Breast epithelium (tissue), 4 donors: Measurements from ENCODE around the gene FHDC1. TPM values are rescaled to one million over a fixed set of nuclear protein-coding genes. Genes with fewer than 3 reads are reported as not detected.

Experiments
- DNase-seq, 2 donors: peaks; one replicate each; pipeline ENCODE4 v3.0.0-alpha.2; 2019; ENCODE audit warnings: low spot score in 2 of 2
- H3K27ac ChIP-seq, 2 donors: fragments of 200-600 bp; sonication (generic) in 1 of 2; one replicate each; pipeline ENCODE4 v1.5.1; 2016 to 2019; ENCODE audit warnings: mild to moderate bottlenecking in 1 of 2
- H3K27me3 ChIP-seq, 2 donors: fragments of 200-600 bp; sonication (generic) in 1 of 2; one replicate each; pipeline versions ENCODE4 v1.5.1 to v1.6.0; 2017 to 2019; ENCODE audit warnings: control low read depth in 1 of 2, mild to moderate bottlenecking in 1 of 2
- H3K36me3 ChIP-seq: fragments of 200-600 bp; one replicate; pipeline ENCODE4 v1.5.1; 2019
- H3K4me1 ChIP-seq, 2 donors: fragments of 200-600 bp; sonication (generic); one replicate each; pipeline ENCODE4 v1.5.1; 2016 to 2019; ENCODE audit warnings: control low read depth in 1 of 2
- H3K4me3 ChIP-seq, 3 donors: fragments of 200-600 bp; sonication (generic); 1 replicate in 2 of 3; 2 replicates in 1 of 3; pipeline ENCODE4 v1.5.1; 2016 to 2019; ENCODE audit warnings: mild to moderate bottlenecking in 3 of 3, moderate library complexity in 2 of 3
- H3K9me3 ChIP-seq, 2 donors: fragments of 200-600 bp; sonication (generic) in 1 of 2; one replicate each; pipeline ENCODE4 v1.5.1; 2016 to 2019; ENCODE audit warnings: control low read depth in 1 of 2
- POLR2A ChIP-seq: fragments of 450-650 bp; IDR thresholded peaks from one replicate; pipeline ENCODE4 v1.6.1; 2016; ENCODE audit warnings: antibody characterized with exemption, mild to moderate bottlenecking, moderate library complexity
- POLR2AphosphoS5 ChIP-seq, 3 donors: sonication (generic); formaldehyde crosslinking; IDR thresholded peaks; one replicate each; pipeline ENCODE4 v1.6.1; 2017; ENCODE audit warnings: antibody characterized with exemption in 3 of 3
- intact Hi-C: fragments of 100-400 bp; cut with DNase I; formaldehyde crosslinking; loops from one replicate; pipeline ENCODE4 v1.15.1; 2023; ENCODE audit warnings: low total_unique reads
- total RNA-seq, 3 donors: library from RNA; depleted of rRNA; stranded (reverse); fragments of >200 nt; gene quantifications; one replicate each; pipeline ENCODE4 v1.1.0, GENCODE V29; 2016
- TF ChIP-seq, protein P1 (sequence below), 3 donors: fragments of 450-650 bp; IDR thresholded peaks; one replicate each; pipeline ENCODE4 v1.5.1; 2016 to 2017; ENCODE audit warnings: antibody characterized with exemption in 3 of 3, mild to moderate bottlenecking in 3 of 3, moderate library complexity in 3 of 3

The FHDC1 gene
- total RNA-seq, 3 donors from 2014 or later: 0.48 to 2.3 (median 2.0) TPM

- TF ChIP-seq, protein P1, sequence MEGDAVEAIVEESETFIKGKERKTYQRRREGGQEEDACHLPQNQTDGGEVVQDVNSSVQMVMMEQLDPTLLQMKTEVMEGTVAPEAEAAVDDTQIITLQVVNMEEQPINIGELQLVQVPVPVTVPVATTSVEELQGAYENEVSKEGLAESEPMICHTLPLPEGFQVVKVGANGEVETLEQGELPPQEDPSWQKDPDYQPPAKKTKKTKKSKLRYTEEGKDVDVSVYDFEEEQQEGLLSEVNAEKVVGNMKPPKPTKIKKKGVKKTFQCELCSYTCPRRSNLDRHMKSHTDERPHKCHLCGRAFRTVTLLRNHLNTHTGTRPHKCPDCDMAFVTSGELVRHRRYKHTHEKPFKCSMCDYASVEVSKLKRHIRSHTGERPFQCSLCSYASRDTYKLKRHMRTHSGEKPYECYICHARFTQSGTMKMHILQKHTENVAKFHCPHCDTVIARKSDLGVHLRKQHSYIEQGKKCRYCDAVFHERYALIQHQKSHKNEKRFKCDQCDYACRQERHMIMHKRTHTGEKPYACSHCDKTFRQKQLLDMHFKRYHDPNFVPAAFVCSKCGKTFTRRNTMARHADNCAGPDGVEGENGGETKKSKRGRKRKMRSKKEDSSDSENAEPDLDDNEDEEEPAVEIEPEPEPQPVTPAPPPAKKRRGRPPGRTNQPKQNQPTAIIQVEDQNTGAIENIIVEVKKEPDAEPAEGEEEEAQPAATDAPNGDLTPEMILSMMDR (IDR thresholded peaks at IDR 0.05): no peak
- TF ChIP-seq POLR2AphosphoS5 (IDR thresholded peaks at IDR 0.05) (no peak), POLR2A (no peak)
- Histone ChIP-seq H3K27ac (peak overlapping the region; percentile 34 to 43), H3K9me3 (no peaks in the 10 kb centered on the region), H3K4me1 (no peaks in the 10 kb centered on the region), H3K36me3 (no peaks in the 10 kb centered on the region), H3K27me3 (no peaks in the 10 kb centered on the region), H3K4me3 (no peak overlapping the region)
- no peak for DNase-seq
- intact Hi-C loops: no loop called here
Observed at GRCh38 chr4:152970102-152970820, 34.1 kb downstream of the FHDC1 start.

GRCh38 chr4:152971053-152971452 is 34.9 kb downstream of the FHDC1 start:
- H3K36me3 ChIP-seq: no peaks in the 10 kb centered on the region
- no peaks in the 10 kb centered on the region for H3K9me3 ChIP-seq
- DNase-seq: no peak
- H3K4me1 ChIP-seq: no peaks in the 10 kb centered on the region
- no peak overlapping the region for H3K4me3 ChIP-seq
- TF ChIP-seq POLR2A: no peak
- TF ChIP-seq, protein P1 (IDR thresholded peaks at IDR 0.05): no peak
- no peak for TF ChIP-seq POLR2AphosphoS5 (IDR thresholded peaks at IDR 0.05)
- peak overlapping the region in 1 of 2 donors; percentile 34 for H3K27ac ChIP-seq
- intact Hi-C loops: no loop called here
- no peaks in the 10 kb centered on the region for H3K27me3 ChIP-seq

DNA sequence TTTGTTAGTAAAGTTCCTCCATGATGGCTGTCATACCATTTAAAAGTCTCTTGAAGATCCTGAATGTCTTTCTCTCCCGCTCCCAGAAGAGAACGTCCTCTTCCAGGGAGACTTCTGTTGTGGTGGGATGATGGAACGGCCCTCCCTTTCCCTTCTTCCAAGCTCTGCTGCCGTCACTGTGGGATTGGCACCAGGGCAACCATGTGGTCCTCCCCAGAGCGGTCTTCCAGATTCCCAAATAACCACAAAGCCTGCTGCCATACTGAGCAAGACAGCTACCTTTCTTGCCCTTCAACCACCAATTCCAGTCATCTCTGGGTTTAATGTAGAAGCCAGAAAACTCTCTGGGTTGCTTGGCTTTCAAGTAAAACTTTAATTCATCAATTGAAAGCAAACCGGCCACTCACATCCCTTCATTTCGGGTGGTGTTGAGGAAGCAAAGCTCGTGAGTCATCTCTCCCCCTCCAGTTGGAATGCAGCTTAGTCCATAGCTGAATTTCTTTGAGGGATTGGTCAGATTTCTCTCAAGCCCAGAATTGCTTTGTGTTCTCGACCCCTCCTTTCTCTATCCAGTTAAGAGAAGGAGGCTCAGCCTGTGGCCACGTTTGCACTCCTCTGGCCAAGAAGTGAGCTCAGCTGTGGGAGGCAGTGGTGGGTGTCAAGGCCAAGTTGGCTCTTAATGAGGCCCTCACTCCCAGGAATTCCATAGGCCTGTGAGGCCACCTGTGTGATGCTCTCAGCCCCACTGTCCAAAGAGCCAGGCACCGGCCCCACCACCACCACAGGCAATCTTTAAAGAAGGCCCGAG is 36.9 kb downstream of the FHDC1 start:
- Histone ChIP-seq H3K9me3 (no peaks in the 10 kb centered on the region), H3K36me3 (no peaks in the 10 kb centered on the region), H3K4me1 (no peaks in the 10 kb centered on the region), H3K27ac (peak overlapping the region; percentile 36 to 63), H3K4me3 (peak overlapping the region in 1 of 3 donors; percentile 11), H3K27me3 (no peaks in the 10 kb centered on the region)
- DNase-seq: no peak
- intact Hi-C loops: no loop called here
- TF ChIP-seq POLR2AphosphoS5 (IDR thresholded peaks at IDR 0.05) (no peak), POLR2A (no peak)
- TF ChIP-seq, protein P1 (IDR thresholded peaks at IDR 0.05): no peak

DNA sequence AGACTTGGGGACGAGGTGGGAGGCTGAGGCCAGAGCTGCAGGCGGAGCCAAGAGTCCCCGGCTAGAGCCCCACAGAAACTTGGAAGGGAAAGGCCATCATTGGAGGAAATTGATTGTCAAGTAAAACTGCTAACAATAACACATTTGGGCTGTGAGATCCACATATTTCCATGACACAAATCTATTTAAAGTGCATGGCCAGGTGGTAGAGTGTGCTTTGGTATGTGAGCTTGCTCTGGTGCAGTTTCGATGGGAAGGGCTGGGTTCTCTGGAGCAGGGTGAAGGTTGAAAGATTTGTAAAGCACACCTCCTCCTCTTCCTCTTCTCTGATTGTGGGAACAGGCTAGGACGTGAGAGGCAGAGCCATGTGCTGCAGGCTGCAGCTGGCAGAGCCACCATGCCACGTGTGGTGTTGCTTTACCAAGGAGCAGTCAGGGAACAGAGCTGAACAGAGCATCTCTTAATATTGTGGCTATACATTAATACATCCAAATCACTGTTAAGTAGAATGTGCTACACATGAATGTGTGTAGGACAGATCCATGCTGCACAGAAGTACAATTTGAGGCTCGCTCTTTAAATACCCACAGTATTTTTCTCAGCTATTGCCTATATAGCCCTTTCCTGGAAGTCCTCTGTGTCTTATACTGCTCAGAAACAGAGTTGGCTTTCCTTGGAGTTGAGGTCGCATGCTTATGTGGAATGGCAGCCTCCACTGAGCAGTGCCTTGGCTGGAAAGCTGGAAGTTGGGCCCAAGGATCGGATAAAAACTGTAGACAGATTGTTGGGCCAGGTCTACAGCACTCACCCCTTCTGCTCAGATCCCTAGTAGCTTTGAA is 37.7 kb downstream of the FHDC1 start:
- H3K36me3 ChIP-seq: no peaks in the 10 kb centered on the region
- TF ChIP-seq, protein P1 (IDR thresholded peaks at IDR 0.05): no peak
- TF ChIP-seq POLR2AphosphoS5 (IDR thresholded peaks at IDR 0.05) (no peak), POLR2A (no peak)
- H3K27ac ChIP-seq: peak overlapping the region; percentile 36 to 63
- H3K4me3 ChIP-seq: no peak overlapping the region
- intact Hi-C loops: no loop called here
- H3K27me3 ChIP-seq: no peaks in the 10 kb centered on the region
- no peaks in the 10 kb centered on the region for H3K9me3 ChIP-seq
- no peaks in the 10 kb centered on the region for H3K4me1 ChIP-seq
- no peak for DNase-seq
